GM18951 (cell line): ENCODE results near the gene CYP2S1.

Source experiments
- POLR2A ChIP-seq: IDR thresholded peaks from 4 replicates; pipeline ENCODE4 v1.6.1; 2011; ENCODE audit warnings: mild to moderate bottlenecking; ENCODE audit not compliant: insufficient read length, insufficient read depth; ENCODE audit errors: extremely low read depth
- in situ Hi-C: fragments of 300-500 bp; cut with MboI; formaldehyde crosslinking; loops from one replicate; pipeline ENCODE4 v1.12.0; 2022; ENCODE audit warnings: low sequenced_read_pairs, mixed read lengths, inconsistent platforms; ENCODE audit not compliant: unreplicated experiment

The CYP2S1 gene

GRCh38 chr19:41186971-41187883, 5.8 kb upstream of the CYP2S1 start:
- in situ Hi-C loops: no loop called here
- no peak for TF ChIP-seq POLR2A

GRCh38 chr19:41187884-41188279, 5.1 kb upstream of the CYP2S1 start:
- in situ Hi-C loops: no loop called here
- no peak for TF ChIP-seq POLR2A

DNA sequence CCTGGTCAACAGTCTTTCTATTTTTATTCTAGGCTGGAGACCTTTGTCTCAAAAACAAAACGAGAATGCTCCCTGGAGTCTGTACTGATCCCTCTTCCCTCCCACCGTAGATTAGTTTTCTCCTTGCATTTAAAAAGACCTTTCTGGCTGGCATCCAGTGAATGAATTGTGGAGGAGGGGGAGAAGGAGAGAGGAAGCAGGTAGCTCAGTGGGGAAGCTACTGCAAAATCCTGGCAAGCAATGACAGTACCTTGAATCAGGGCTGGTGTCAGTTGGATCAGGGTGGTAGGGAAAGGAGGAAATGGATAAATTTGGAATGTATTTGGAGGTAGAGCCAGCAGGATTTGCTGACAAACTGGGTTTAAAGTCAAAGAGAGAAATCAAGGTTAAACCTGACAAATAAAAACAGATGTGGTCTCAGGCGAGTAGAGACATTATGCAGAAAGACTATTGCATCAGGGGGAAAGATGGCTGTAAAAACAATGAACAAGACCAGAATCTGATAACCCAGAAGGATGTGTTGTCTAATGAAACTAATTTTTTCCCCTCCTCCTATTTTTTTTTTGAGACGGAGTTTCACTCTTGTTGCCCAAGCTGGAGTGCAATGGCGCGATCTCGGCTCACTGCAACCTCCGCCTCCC, 3.5 kb upstream of the CYP2S1 start:
- in situ Hi-C loops: no loop called here
- TF ChIP-seq POLR2A: no peak

DNA sequence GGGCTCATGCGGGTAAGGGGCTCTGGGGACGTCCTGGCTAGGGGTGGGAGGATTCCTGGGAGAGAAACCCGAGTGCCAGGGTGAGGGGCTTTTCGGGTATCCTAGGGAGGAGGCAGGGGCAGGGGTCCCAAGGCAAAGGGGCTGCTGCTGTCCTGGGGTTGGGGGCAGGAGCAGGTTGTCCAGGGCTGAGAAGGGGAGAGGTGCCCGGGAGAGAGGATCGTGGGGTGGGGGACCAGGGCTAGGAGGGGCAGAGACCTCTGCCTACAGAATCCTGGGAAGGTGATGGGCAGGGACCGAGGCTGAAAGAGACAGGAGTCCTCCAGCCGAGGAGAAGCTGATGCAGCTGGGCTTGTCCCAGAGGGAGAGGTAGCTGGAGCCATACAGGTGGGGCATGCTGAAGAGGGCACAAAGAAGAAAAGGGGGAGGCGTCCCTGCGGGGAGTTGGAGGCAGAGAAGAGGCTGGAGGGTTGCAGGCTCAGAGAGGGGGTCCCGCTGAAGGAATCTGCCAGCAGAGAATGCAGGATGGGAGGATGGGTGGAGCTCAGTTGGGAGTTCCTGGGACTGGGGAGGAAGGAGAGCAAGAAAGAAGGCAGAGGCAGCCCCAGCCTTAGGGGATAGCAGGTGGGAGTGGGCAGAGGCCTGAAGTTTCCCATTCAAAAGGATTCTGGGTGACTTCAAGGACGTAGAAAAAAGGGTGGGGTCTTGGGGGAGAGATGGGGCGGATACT, 574 bp downstream of the CYP2S1 start:
- no peak for TF ChIP-seq POLR2A
- in situ Hi-C loops: no loop called here

- in situ Hi-C loops: no loop called here
- no peak for TF ChIP-seq POLR2A
These were observed 1.1 kb downstream of the CYP2S1 start for GRCh38 chr19:41194157-41194552.

GRCh38 chr19:41195675-41196497, 2.9 kb downstream of the CYP2S1 start:
- no peak for TF ChIP-seq POLR2A

DNA sequence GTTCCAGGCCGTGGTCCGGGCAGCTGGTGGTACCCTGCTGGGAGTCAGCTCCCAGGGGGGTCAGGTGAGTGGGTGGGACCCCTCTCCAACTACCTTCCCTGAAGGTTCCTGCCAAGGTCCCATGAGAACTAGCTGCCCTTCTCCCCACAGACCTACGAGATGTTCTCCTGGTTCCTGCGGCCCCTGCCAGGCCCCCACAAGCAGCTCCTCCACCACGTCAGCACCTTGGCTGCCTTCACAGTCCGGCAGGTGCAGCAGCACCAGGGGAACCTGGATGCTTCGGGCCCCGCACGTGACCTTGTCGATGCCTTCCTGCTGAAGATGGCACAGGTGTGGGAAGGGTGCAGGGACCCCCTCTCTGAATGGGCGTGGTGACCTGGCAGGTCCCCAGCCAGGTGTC, 5.5 kb downstream of the CYP2S1 start:
- in situ Hi-C loops: no loop called here
- TF ChIP-seq POLR2A: no peak

More at GRCh38 chr19:41195675-41196497, 2.9 kb downstream of the CYP2S1 start:
- in situ Hi-C loops: no loop called here

DNA sequence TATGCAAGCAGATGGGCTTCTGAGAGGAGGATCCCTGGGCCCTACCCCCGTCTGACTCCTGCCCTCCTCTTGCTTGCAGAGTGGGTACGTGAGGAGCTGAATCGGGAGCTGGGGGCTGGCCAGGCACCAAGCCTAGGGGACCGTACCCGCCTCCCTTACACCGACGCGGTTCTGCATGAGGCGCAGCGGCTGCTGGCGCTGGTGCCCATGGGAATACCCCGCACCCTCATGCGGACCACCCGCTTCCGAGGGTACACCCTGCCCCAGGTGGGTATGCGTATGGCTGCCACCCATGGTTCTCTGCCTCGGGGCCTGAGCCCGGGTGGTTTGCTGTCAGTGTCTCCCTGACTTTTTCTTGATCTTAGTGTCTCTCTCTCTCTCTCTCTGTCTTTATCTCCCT, 10.4 kb downstream of the CYP2S1 start:
- in situ Hi-C loops: loop anchor here (10.0 kb wide), 1 partner anchor 51 kb away; no protein-coding TSS in a partner anchor

DNA sequence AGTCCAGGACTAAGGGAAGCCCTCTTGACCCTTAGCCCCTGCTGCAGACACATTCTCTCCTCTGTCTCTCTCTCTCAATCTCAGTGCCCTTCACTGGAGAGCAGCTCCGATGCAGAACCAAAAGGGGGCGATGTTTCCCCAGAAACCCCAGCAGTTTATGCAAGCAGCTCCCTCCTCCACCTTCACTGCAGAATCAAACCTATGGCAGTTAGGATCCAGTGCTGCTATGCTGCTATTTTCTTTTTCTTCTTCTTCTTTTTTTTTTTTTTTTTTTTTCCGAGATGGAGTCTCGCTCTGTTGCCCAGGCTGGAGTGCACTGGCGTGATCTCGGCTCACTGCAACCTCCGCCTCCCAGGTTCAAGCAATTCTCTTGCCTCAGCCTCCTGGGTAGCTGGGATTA, 11.3 kb downstream of the CYP2S1 start:
- in situ Hi-C loops: loop anchor here (10.0 kb wide), 1 partner anchor 50 kb away; no protein-coding TSS in a partner anchor

More for the DNA sequence above, 10.4 kb downstream of the CYP2S1 start:
- TF ChIP-seq POLR2A: no peak

GRCh38 chr19:41205995-41206394, 13.0 kb downstream of the CYP2S1 start:
- TF ChIP-seq POLR2A: no peak
- in situ Hi-C loops: loop anchor here (10.0 kb wide), 1 partner anchor 49 kb away; no protein-coding TSS in a partner anchor

GRCh38 chr19:41206456-41206855, 13.4 kb downstream of the CYP2S1 start:
- in situ Hi-C loops: loop anchor here (10.0 kb wide), 1 partner anchor 48 kb away; no protein-coding TSS in a partner anchor

More at GRCh38 chr19:41206456-41206855, 13.4 kb downstream of the CYP2S1 start:
- no peak for TF ChIP-seq POLR2A
